Liver (tissue), 9 donors: ENCODE measurements around the gene CLDN24. TPM values are rescaled to one million over a fixed set of nuclear protein-coding genes. Genes with fewer than 3 reads are reported as not detected.

ENCODE experiments used
- DNase-seq: peaks from one replicate; pipeline ENCODE4 v3.0.0-alpha.2; 2017; ENCODE audit warnings: low spot score
- H3K27ac ChIP-seq, 2 donors: one replicate each; pipeline ENCODE4 v1.7.0; 2013; ENCODE audit warnings: inconsistent platforms in 2 of 2, low read length in 2 of 2, control low read depth in 1 of 2, low read depth in 1 of 2, mild to moderate bottlenecking in 1 of 2
- H3K27me3 ChIP-seq, 4 donors: one replicate each; pipeline versions ENCODE4 v1.6.1 to v1.7.0; 2013; ENCODE audit warnings: low read length in 3 of 4, inconsistent platforms in 1 of 4, mild to moderate bottlenecking in 1 of 4, moderate library complexity in 1 of 4; ENCODE audit not compliant: control insufficient read depth in 4 of 4, insufficient read depth in 4 of 4
- H3K36me3 ChIP-seq, 4 donors: one replicate each; pipeline versions ENCODE4 v1.6.1 to v1.7.0; 2013; ENCODE audit warnings: low read length in 3 of 4, mild to moderate bottlenecking in 3 of 4, low read depth in 1 of 4, moderate library complexity in 1 of 4; ENCODE audit not compliant: control insufficient read depth in 4 of 4, insufficient read depth in 3 of 4
- H3K4me1 ChIP-seq, 4 donors: one replicate each; pipeline versions ENCODE4 v1.6.1 to v1.7.0; 2013; ENCODE audit warnings: low read length in 3 of 4, mild to moderate bottlenecking in 3 of 4, moderate library complexity in 1 of 4; ENCODE audit not compliant: control insufficient read depth in 4 of 4, insufficient read depth in 4 of 4
- H3K4me3 ChIP-seq, 3 donors: one replicate each; pipeline versions ENCODE4 v1.6.1 to v1.7.0; 2013; ENCODE audit warnings: low read length in 3 of 3, control low read depth in 1 of 3, low read depth in 1 of 3, mild to moderate bottlenecking in 1 of 3
- H3K9ac ChIP-seq, 2 donors: one replicate each; pipeline ENCODE4 v1.7.0; 2013; ENCODE audit warnings: low read length in 2 of 2, mild to moderate bottlenecking in 2 of 2, moderate library complexity in 2 of 2, control low read depth in 1 of 2, low read depth in 1 of 2
- H3K9me3 ChIP-seq, 4 donors: one replicate each; pipeline versions ENCODE4 v1.6.1 to v1.7.0; 2013; ENCODE audit warnings: low read length in 3 of 4; ENCODE audit not compliant: control insufficient read depth in 4 of 4
- EGR1 ChIP-seq, 2 donors: IDR thresholded peaks; 2 replicates each; pipeline ENCODE4 v1.6.1; 2016 to 2018; ENCODE audit warnings: antibody characterized with exemption in 2 of 2, low read depth in 2 of 2
- FOXA1 ChIP-seq: IDR thresholded peaks from 2 replicates; pipeline ENCODE4 v1.6.1; 2016; ENCODE audit warnings: antibody characterized with exemption
- FOXA2 ChIP-seq: IDR thresholded peaks from 2 replicates; pipeline ENCODE4 v1.6.1; 2016; ENCODE audit warnings: antibody characterized with exemption
- GABPA ChIP-seq, 2 donors: IDR thresholded peaks in 1 of 2; conservative IDR thresholded peaks in 1 of 2; 2 replicates each; pipeline ENCODE4 v1.6.1; 2016; ENCODE audit warnings: antibody characterized with exemption in 2 of 2, mild to moderate bottlenecking in 1 of 2, moderate library complexity in 1 of 2
- HNF4A ChIP-seq, 2 donors: conservative IDR thresholded peaks; 2 replicates each; pipeline ENCODE4 v1.6.1; 2016; ENCODE audit warnings: antibody characterized with exemption in 2 of 2, mild to moderate bottlenecking in 2 of 2
- HNF4G ChIP-seq: IDR thresholded peaks from 2 replicates; pipeline ENCODE4 v1.6.1; 2016; ENCODE audit warnings: antibody characterized with exemption
- JUND ChIP-seq, 2 donors: IDR thresholded peaks; 2 replicates each; pipeline ENCODE4 v1.6.1; 2016; ENCODE audit warnings: antibody characterized with exemption in 2 of 2
- NR2F2 ChIP-seq: IDR thresholded peaks from 2 replicates; pipeline ENCODE4 v1.6.1; 2016; ENCODE audit warnings: antibody characterized with exemption
- RAD21 ChIP-seq, 2 donors: IDR thresholded peaks; 2 replicates each; pipeline ENCODE4 v1.6.1; 2016; ENCODE audit warnings: antibody characterized with exemption in 2 of 2, mild to moderate bottlenecking in 2 of 2
- RXRA ChIP-seq, 2 donors: IDR thresholded peaks; 2 replicates each; pipeline ENCODE4 v1.6.1; 2017 to 2018; ENCODE audit warnings: antibody characterized with exemption in 2 of 2, mild to moderate bottlenecking in 1 of 2
- SP1 ChIP-seq: IDR thresholded peaks from 2 replicates; pipeline ENCODE4 v1.6.1; 2018; ENCODE audit warnings: antibody characterized with exemption, mild to moderate bottlenecking
- TAF1 ChIP-seq: conservative IDR thresholded peaks from 2 replicates; pipeline ENCODE4 v1.6.1; 2016; ENCODE audit warnings: antibody characterized with exemption, mild to moderate bottlenecking
- YY1 ChIP-seq: IDR thresholded peaks from 2 replicates; pipeline ENCODE4 v1.6.1; 2016; ENCODE audit warnings: antibody characterized with exemption, mild to moderate bottlenecking
- WGBS: extraction: QIAGEN DNeasy Blood & Tissue Kit; methylation state at CpG from one replicate; pipeline ENCODE4 v1.1.7; 2013; 5-methylcytosine and 5-hydroxymethylcytosine counted together
- polyA plus RNA-seq, 2 donors: library from polyadenylated mRNA; stranded (reverse) in 1 of 2; unstranded in 1 of 2; fragments of 200-250 nt in 1 of 2; fragments of >200 nt in 1 of 2; fragmentation: Nextera tagmentation in 1 of 2; extraction: Ambion mirVana in 1 of 2; gene quantifications; one replicate each; pipeline versions ENCODE4 v1.2.1 to v1.2.3, GENCODE V29; 2013 to 2015
- total RNA-seq, 2 donors: library from RNA; depleted of rRNA; stranded (reverse); fragments of >200 nt; gene quantifications; one replicate each; pipeline ENCODE4 v1.2.3, GENCODE V29; 2014
- TF ChIP-seq, protein P1 (sequence below): IDR thresholded peaks from 2 replicates; pipeline ENCODE4 v1.6.1; 2016; ENCODE audit warnings: antibody characterized with exemption
- TF ChIP-seq, protein P2 (sequence below): fragments of 150-350 bp; IDR thresholded peaks from 2 replicates; pipeline ENCODE4 v1.5.1; 2017; ENCODE audit warnings: improper control_type of control experiment, low read depth, low read length; ENCODE audit not compliant: missing input control
- TF ChIP-seq, protein P3 (sequence below): IDR thresholded peaks from 2 replicates; pipeline ENCODE4 v1.6.1; 2016; ENCODE audit warnings: antibody characterized with exemption
- TF ChIP-seq, protein P4 (sequence below): IDR thresholded peaks from 2 replicates; pipeline ENCODE4 v1.6.1; 2016; ENCODE audit warnings: antibody characterized with exemption, mild to moderate bottlenecking
- TF ChIP-seq, protein P5 (sequence below): IDR thresholded peaks from 2 replicates; pipeline ENCODE4 v1.6.1; 2016; ENCODE audit warnings: antibody characterized with exemption
- donor health status: healthy.
- donor health status: healthy.
- donor health status: healthy.
- donor health status: healthy.
- donor health status: healthy.

Gene CLDN24
- total and polyA plus RNA-seq, 4 donors: not detected

DNA sequence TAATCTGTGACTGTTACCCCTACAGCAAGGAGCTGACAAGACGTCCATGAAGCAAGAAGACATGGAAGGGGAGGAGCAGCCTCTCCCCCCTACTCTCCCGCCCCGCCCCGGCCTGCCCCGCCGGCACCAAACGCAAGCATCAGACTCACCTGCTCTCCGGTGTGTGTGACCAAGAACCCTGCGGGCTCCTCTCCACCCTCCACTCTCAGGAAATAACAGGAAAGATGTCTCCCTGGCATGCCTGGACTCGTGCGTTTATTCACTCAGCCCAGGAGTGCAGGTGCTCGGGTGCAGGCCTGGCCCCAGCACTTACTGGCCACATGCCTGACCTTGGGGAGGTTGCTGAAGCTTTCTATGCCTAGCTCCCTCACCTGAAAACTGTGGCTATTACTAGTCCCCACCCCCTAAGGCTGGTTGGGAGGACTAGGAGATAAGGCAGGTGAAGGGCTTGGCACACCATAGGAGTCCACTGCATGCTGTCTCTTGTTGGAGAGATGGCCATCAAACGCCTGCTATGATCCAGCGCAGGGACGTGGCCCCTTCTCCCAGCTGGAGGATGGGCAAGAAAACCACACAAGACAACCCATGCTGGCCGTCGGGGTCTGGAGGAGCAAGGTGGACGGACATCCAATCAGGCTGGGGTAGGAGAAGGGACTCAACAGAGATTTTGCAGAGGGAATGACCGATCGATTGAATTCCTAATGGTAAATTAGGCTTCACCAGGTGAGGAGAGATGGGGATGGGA lies 34.9 kb upstream of the CLDN24 start:
- Histone ChIP-seq H3K27me3 (no peaks in the 10 kb centered on the region), H3K36me3 (no peaks in the 10 kb centered on the region), H3K4me3 (no peak overlapping the region), H3K4me1 (peaks cover 0 to 4% (median 0%) of the 10 kb centered on the region in 4 donors), H3K9me3 (peaks cover 0 to 1% (median 0%) of the 10 kb centered on the region in 4 donors), H3K9ac (no peak overlapping the region), H3K27ac (no peak overlapping the region)
- TF ChIP-seq RAD21 (IDR thresholded peaks at IDR 0.05) (no peak), FOXA1 (no peak), EGR1 (IDR thresholded peaks at IDR 0.05; ENCODE audit: low read depth in 2 of 2) (no peak), YY1 (no peak)
- TF ChIP-seq, protein P1, sequence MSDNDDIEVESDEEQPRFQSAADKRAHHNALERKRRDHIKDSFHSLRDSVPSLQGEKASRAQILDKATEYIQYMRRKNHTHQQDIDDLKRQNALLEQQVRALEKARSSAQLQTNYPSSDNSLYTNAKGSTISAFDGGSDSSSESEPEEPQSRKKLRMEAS: no peak
- DNase-seq: no peak
- WGBS: 90% methylated on average over 20 of the region's 20 CpGs

DNA sequence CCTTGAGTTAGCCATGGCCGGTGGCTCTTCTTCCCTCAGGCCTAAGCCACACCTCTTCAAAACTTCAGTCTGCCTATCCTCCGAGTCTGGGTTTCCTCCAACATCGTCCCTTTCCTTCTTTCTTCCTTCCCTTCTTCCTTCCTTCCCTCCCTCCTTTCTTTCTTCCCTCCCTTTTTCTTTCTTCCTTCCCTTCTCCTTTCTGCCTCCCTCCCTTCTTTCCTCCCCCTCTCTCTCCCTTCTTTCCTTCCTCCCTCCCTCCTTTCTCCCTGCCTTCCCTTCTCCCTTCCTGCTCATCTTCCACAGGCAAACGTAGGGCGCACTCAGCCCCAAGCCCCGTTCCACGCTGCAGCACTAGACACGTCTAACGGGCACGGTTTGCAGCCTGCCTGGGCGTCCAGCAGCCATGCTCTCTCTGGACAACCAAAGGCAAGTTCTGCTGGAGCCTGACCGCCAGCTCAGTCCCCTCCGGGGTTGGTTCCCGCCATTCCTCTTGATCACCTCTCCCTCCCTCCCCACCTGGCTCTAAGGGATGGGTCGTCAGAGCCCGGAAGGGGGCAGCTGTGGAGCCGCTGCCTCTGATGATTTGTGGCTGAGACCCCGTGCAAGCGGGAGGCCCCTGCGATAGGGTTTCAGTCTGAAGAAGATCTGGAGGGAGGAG lies 34.1 kb upstream of the CLDN24 start:
- no peaks in the 10 kb centered on the region for H3K27me3 ChIP-seq
- H3K4me1 ChIP-seq: peaks cover 0 to 4% (median 0%) of the 10 kb centered on the region in 4 donors
- WGBS: 93% methylated on average over 20 of the region's 20 CpGs
- no peak for TF ChIP-seq TAF1
- TF ChIP-seq EGR1 (IDR thresholded peaks at IDR 0.05; ENCODE audit: low read depth in 2 of 2): no peak
- TF ChIP-seq HNF4G: no peak
- TF ChIP-seq, protein P1: no peak
- TF ChIP-seq, protein P2, sequence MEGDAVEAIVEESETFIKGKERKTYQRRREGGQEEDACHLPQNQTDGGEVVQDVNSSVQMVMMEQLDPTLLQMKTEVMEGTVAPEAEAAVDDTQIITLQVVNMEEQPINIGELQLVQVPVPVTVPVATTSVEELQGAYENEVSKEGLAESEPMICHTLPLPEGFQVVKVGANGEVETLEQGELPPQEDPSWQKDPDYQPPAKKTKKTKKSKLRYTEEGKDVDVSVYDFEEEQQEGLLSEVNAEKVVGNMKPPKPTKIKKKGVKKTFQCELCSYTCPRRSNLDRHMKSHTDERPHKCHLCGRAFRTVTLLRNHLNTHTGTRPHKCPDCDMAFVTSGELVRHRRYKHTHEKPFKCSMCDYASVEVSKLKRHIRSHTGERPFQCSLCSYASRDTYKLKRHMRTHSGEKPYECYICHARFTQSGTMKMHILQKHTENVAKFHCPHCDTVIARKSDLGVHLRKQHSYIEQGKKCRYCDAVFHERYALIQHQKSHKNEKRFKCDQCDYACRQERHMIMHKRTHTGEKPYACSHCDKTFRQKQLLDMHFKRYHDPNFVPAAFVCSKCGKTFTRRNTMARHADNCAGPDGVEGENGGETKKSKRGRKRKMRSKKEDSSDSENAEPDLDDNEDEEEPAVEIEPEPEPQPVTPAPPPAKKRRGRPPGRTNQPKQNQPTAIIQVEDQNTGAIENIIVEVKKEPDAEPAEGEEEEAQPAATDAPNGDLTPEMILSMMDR: no peak
- TF ChIP-seq, protein P3, sequence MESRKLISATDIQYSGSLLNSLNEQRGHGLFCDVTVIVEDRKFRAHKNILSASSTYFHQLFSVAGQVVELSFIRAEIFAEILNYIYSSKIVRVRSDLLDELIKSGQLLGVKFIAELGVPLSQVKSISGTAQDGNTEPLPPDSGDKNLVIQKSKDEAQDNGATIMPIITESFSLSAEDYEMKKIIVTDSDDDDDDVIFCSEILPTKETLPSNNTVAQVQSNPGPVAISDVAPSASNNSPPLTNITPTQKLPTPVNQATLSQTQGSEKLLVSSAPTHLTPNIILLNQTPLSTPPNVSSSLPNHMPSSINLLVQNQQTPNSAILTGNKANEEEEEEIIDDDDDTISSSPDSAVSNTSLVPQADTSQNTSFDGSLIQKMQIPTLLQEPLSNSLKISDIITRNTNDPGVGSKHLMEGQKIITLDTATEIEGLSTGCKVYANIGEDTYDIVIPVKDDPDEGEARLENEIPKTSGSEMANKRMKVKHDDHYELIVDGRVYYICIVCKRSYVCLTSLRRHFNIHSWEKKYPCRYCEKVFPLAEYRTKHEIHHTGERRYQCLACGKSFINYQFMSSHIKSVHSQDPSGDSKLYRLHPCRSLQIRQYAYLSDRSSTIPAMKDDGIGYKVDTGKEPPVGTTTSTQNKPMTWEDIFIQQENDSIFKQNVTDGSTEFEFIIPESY: no peak
- no peak for TF ChIP-seq YY1
- no peak for TF ChIP-seq FOXA1
- no peak for TF ChIP-seq NR2F2
- no peak for TF ChIP-seq HNF4A (conservative IDR thresholded peaks at IDR 0.05)
- no peak for TF ChIP-seq RAD21 (IDR thresholded peaks at IDR 0.05)
- TF ChIP-seq, protein P4, sequence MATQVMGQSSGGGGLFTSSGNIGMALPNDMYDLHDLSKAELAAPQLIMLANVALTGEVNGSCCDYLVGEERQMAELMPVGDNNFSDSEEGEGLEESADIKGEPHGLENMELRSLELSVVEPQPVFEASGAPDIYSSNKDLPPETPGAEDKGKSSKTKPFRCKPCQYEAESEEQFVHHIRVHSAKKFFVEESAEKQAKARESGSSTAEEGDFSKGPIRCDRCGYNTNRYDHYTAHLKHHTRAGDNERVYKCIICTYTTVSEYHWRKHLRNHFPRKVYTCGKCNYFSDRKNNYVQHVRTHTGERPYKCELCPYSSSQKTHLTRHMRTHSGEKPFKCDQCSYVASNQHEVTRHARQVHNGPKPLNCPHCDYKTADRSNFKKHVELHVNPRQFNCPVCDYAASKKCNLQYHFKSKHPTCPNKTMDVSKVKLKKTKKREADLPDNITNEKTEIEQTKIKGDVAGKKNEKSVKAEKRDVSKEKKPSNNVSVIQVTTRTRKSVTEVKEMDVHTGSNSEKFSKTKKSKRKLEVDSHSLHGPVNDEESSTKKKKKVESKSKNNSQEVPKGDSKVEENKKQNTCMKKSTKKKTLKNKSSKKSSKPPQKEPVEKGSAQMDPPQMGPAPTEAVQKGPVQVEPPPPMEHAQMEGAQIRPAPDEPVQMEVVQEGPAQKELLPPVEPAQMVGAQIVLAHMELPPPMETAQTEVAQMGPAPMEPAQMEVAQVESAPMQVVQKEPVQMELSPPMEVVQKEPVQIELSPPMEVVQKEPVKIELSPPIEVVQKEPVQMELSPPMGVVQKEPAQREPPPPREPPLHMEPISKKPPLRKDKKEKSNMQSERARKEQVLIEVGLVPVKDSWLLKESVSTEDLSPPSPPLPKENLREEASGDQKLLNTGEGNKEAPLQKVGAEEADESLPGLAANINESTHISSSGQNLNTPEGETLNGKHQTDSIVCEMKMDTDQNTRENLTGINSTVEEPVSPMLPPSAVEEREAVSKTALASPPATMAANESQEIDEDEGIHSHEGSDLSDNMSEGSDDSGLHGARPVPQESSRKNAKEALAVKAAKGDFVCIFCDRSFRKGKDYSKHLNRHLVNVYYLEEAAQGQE: no peak
- no peak for TF ChIP-seq FOXA2
- TF ChIP-seq, protein P5, sequence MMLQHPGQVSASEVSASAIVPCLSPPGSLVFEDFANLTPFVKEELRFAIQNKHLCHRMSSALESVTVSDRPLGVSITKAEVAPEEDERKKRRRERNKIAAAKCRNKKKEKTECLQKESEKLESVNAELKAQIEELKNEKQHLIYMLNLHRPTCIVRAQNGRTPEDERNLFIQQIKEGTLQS: no peak
- TF ChIP-seq RXRA (IDR thresholded peaks at IDR 0.05): no peak
- TF ChIP-seq JUND (IDR thresholded peaks at IDR 0.05): no peak
- TF ChIP-seq SP1: no peak
- TF ChIP-seq GABPA (IDR thresholded peaks at IDR 0.05 in 1 of 2, conservative IDR thresholded peaks at IDR 0.05 in 1 of 2): no peak
- no peak overlapping the region for H3K27ac ChIP-seq
- DNase-seq: no peak
- H3K4me3 ChIP-seq: no peak overlapping the region
- H3K9me3 ChIP-seq: peaks cover 0 to 1% (median 0%) of the 10 kb centered on the region in 4 donors
- no peaks in the 10 kb centered on the region for H3K36me3 ChIP-seq
- H3K9ac ChIP-seq: no peak overlapping the region
